AG08396 (cell line): Measurements from ENCODE around the gene TTC23.

ENCODE experiments used
- DNase-seq: peaks from one replicate; pipeline ENCODE4 v3.0.0; 2012; ENCODE audit warnings: low spot score, mixed read lengths

Gene TTC23

DNA sequence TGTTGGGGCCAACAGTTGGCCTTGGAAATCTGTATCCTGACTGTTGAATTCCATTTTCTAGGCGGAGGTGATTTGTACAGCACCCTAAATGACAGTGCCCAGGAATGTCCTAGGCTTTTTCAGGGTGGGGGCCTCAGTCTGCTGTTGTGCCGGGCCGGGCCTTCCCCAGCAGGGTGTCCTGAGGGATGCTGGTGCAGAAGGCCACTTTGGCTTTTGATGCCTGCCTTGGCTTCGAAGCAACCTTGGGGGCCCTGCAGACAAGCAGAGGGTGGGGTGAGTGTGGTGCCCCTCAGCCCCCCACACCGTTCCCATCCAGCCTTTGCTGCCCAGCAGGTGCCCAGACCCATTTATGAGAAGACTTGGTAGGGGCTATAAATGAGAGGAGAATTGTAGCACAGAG is 111.5 kb downstream of the TTC23 start:
- no peak for DNase-seq

DNA sequence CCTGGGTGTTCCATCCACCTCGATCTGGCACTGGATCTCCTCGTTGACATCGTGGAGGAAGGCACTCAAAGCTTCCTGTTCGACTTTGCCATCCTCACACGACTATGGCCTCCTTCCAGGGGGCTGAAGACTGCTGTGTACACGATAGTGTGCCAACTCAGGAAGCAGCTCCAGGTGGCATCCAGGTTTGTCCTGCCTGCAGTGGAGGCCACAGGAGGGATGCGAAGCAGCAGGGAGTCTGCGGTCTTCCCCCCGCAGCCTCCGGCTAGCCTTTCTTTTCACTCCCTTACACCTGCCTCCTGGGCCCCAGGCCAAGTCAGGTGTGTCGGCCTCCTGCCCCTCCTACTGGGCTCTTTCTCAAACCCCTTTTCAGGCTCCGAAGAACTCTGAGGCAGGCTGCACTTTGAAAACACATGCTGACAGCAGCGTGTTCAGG is 112.3 kb downstream of the TTC23 start:
- no peak for DNase-seq

DNA sequence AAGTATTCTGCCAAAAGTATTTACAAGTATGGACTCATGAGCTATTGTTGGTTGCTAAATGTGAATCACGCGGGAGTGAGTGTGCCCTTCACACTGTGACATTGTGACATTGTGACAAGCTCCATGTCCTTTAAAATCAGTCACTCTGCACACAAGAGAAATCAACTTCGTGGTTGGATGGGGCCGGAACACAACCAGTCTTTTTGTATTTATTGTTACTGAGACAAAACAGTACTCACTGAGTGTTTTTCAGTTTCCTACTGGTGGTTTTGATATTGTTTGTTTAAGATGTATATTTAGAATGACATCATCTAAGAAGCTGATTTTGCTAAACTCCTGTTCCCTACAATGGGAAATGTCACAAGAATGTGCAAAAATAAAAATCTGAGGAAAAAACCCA is 114.2 kb downstream of the TTC23 start:
- DNase-seq = no peak

GRCh38 chr15:99134317-99134821 is 115.0 kb downstream of the TTC23 start:
- no peak for DNase-seq

DNA sequence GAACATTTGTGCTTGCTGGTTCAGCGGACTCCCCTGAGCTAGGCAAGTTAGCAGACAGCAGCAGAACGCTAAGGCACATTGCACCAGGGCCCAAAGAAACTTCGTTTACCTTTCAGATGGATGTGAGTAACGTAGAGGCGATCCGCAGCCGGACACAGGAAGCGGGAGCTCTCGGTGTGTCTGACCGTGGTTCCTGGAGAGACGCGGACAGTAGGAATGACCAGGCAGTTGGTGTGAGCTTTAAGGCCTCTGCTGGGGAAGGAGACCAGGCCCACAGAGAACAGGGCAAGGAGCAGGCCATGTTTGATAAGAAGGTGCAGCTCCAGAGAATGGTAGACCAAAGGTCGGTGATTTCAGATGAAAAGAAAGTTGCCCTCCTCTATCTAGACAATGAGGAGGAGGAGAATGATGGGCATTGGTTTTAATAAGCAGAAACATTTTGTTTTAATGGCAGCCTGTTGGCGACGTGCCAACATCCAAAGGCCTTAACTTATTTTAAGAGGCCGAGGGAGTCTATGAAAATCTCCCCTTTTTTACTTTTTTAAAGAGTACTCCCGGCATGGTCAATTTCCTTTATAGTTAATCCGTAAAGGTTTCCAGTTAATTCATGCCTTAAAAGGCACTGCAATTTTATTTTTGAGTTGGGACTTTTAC is 116.6 kb downstream of the TTC23 start:
- no peak for DNase-seq

DNA sequence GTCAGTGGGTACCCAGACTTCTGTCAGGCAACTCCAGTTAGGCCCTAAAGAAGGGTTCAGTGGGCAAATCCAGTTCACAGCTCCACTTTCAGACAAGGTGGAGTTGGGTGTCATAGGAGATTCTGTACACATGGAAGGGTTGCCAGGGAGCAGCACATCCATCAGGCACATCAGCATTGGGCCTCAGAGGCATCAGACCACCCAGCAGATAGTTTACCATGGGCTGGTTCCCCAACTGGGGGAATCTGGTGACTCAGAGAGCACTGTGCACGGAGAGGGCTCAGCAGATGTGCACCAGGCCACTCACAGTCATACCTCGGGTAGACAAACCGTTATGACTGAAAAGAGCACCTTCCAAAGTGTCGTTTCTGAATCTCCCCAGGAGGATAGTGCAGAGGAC is 117.3 kb downstream of the TTC23 start:
- no peak for DNase-seq

DNA sequence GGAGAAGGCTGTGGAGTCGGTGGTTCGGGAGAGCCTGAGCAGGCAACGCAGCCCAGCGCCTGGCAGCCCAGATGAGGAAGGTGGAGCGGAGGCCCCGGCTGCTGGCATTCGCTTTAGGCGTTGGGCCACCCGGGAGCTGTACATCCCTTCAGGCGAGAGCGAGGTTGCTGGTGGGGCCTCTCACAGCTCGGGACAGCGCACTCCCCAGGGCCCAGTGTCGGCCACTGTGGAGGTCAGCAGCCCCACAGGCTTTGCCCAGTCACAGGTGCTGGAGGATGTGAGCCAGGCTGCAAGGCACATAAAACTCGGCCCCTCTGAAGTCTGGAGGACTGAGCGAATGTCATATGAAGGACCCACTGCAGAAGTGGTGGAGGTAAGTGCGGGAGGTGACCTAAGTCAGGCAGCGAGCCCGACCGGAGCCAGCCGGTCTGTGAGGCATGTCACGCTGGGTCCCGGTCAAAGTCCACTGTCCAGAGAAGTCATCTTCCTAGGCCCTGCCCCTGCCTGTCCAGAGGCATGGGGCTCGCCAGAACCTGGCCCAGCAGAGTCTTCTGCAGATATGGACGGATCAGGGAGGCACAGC is 117.8 kb downstream of the TTC23 start:
- no peak for DNase-seq

DNA sequence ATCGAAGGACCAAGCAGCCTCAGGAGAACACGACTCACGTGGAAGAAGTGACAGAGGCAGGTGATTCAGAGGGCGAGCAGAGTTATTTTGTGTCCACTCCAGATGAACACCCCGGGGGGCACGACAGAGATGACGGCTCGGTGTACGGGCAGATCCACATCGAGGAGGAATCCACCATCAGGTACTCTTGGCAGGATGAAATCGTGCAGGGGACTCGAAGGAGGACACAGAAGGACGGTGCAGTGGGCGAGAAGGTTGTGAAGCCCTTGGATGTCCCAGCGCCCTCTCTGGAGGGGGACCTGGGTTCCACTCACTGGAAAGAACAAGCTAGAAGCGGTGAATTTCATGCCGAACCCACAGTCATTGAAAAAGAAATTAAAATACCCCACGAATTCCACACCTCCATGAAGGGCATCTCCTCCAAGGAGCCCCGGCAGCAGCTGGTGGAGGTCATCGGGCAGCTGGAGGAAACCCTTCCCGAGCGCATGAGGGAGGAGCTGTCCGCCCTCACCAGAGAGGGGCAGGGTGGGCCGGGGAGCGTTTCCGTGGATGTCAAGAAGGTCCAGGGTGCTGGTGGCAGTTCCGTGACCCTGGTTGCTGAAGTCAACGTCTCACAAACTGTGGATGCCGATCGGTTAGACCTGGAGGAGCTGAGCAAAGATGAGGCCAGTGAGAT is 118.5 kb downstream of the TTC23 start:
- no peak for DNase-seq

- DNase-seq = no peak
Observed at GRCh38 chr15:99130314-99130713, 119.1 kb downstream of the TTC23 start.

- no peak for DNase-seq
Observed at GRCh38 chr15:99129644-99130043, 119.7 kb downstream of the TTC23 start.

GRCh38 chr15:99128411-99128810 is 121.0 kb downstream of the TTC23 start:
- DNase-seq = no peak

DNA sequence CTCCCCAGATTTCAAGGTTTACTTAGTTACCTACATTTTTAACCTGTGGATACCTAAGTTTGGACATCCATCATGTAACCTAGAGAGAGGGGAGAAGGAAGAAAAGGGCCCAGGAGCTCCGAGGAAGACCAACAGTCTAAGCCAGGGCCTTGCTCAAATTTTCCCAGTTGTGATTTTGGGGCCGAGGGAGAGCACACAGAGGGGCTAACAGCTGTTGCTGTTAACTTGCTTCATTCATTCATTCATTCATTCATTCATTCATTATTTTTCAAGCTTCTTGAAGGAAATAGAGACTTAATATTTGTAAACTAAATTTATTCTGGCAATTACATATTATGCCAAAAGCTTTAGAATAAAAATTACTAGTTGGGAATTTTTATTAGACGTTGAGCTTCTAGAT is 121.6 kb downstream of the TTC23 start:
- DNase-seq = no peak

DNA sequence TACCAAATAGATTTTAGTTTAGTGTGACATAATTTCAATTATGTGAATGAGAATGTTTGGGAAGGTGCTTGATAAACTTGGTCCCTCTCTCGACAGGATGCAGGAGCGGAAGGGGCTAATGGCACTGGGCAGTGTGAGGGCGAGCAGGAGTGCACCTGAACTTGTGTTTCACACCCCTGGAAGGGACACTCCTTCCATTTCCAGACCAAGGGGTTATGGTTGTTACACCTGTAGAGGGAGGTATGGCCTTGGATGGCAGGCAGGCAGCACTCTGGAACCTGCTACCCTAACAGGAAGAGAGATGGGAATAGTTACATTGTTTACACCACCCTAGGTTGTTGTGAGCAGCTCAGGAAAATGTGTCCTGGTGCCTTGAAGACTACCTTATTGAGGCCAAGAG is 122.5 kb downstream of the TTC23 start:
- DNase-seq = no peak

- DNase-seq = no peak
Observed at GRCh38 chr15:99126131-99126588, 123.2 kb downstream of the TTC23 start.

- DNase-seq = no peak
Observed at GRCh38 chr15:99125061-99125891, 124.1 kb downstream of the TTC23 start.

DNA sequence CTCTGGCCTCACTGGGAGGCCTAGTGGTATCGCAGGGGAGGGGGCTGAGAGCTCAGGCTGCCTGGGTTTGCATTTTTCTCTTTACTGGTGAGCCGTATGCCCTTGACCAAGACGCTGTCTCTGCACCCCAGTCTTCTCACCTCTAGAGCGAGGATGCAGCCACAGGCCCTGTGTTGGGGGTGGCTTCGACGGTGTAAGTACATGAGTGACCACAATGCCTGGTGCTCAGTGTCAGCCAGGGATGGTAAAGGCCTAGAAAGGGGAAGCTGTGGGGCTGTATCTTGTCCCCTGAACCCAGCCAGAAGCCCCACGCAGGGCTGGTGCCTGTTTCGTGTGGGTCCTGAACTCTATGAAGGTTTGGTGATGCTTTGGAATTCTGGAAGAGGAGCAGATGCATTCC is 124.7 kb downstream of the TTC23 start:
- DNase-seq = no peak

- DNase-seq = peak; percentile 92
Observed at GRCh38 chr15:99123713-99124451, 125.5 kb downstream of the TTC23 start.

- DNase-seq = no peak
Observed at GRCh38 chr15:99122831-99123712, 126.3 kb downstream of the TTC23 start.

DNA sequence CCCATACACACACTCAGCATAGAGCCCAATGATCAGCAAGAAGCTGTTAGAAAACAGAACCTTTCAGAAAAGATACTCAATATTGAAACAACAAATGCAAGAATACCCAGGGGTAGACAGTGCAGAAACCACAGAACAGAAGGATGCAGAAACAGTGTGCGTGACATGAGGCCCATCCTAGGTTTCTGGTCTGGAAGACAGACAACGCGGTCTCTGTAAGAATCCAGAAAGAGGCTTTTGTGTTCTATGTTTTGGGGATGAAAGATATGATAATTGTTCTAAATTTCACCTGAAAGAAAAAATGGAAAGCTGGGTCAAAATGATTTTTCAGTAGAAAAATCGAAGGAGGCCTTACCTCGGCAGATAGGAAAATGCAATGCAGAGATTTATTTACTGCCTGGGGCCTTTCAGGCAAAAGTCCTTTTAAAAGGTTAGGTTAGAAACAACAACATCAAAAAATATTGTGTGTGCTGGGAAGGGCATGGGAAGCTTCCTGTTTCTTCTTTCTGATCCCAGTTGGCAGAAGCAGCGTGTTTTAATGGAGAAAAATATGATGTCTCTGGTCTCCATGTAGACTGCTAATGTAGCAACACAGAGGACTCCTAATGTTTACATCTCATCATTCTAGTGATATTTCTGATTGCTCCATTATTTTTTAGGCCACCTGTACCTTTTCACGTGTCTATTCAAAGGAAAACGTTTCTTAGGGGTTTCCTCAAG is 127.5 kb downstream of the TTC23 start:
- DNase-seq = no peak

DNA sequence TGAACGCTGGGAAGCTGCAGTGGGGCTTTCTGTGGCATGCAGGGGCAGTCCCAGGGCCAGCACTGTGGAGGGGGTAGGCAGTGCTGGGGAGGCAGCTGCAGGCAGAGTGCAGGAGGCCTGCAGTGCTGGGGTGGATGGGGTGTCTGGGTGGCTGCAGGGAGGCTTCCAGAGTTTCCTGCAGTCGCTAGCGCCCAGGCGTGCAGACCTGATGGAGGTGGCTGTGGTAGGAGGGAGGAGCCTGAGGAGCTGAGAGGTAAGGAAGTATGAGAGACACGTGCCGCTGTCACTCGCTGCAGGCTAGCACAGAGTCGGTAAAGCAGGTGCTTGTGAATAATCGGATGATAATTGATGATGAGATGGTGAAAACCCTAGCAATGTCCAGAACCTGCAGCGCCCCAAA is 128.2 kb downstream of the TTC23 start:
- no peak for DNase-seq
